ENCODE data around the gene FZR1. TPM values are rescaled to one million over a fixed set of nuclear protein-coding genes. Genes with fewer than 3 reads are reported as not detected.

FZR1 gene
- total and polyA plus RNA-seq, 2 of the 13 experiments (the other 11 are each of a cell fraction or from before 2014, with no cell fraction given): 29.0 to 30.8 TPM

- Histone ChIP-seq H3K4me2 (ENCODE audit: low read depth, low read length) (peak within 1 kb of the TSS; percentile 96), H3K79me2 (ENCODE audit: insufficient read depth, low read length) (peaks cover 14% of the 10 kb centered on the region), H3K9me3 (ENCODE audit: low read length) (no peaks in the 10 kb centered on the region), H3K4me1 (ENCODE audit: insufficient read depth, low read length) (peaks cover 57% of the 10 kb centered on the region), H3K4me3 (replicated peaks in 1 of 3; ENCODE audit: insufficient read depth in 1 of 3, low read depth in 2 of 3, low read length in 3 of 3) (peak within 1 kb of the TSS; percentile 85 to 95 (median 91)), H4K20me1 (ENCODE audit: insufficient read depth, low read length) (no peaks in the 10 kb centered on the region), H3K36me3 (replicated peaks in 1 of 2; ENCODE audit: control insufficient read depth in 1 of 2, insufficient read depth in 2 of 2, low read length in 2 of 2) (no peaks in the 10 kb centered on the region), H3K27ac (ENCODE audit: extremely low read length, insufficient read depth, low read length) (no peak within 1 kb of the TSS), H3K9ac (ENCODE audit: insufficient read depth, low read depth, low read length) (peak within 1 kb of the TSS; percentile 87), H2AFZ (ENCODE audit: low read length) (no peak within 1 kb of the TSS), H3K27me3 (ENCODE audit: control insufficient read depth in 1 of 2, insufficient read depth in 2 of 2, low read length in 2 of 2) (peaks cover 0 to 1% of the 10 kb centered on the region in 2 experiments; a peak in 1 of 5 replicates)
- CTCF ChIA-PET (ENCODE audit: low intra/inter-chr PET ratio, low total read pairs): no interaction called here
- intact Hi-C loops (cut with micrococcal nuclease; ENCODE audit: unreplicated experiment): no loop called here
- ATAC-seq (peak; percentile 92), DNase-seq (ENCODE audit: low spot score) (peak; percentile 80), FAIRE-seq (no peak)
- 1% methylated on average over 29 of the region's 81 CpGs for WGBS (ENCODE audit: low lambda C conversion rate)
- POLR2A ChIA-PET: interaction anchor here (0.7 to 2.3 kb wide), 5 partner anchors 13 to 77 kb away, joined by 3 to 6 read pairs (median 4); partner anchors contain the start of genes DOHH and SMIM24
- in situ Hi-C loops (cut with HindIII; ENCODE audit: extremely low pct_ligation_motif_present, low pct_unique_long_range_greater_than_20kb): no loop called here
- no TSS peak for BruUV-seq (replicated peaks)
- no peak for TF ChIP-seq CBX2 (IDR thresholded peaks at IDR 0.05; ENCODE audit: low read depth, low read length)
- TF ChIP-seq CBX2 (CRISPR knock-in tag; IDR thresholded peaks at IDR 0.05; ENCODE audit: low read depth): no peak
- no peak for TF ChIP-seq ZMAT5 (CRISPR knock-in tag; IDR thresholded peaks at IDR 0.05; ENCODE audit: borderline replicate concordance, low read depth)
- no peak for TF ChIP-seq NCOA5 (CRISPR knock-in tag; IDR thresholded peaks at IDR 0.05)
- TF ChIP-seq ZNF343 (CRISPR knock-in tag; IDR thresholded peaks at IDR 0.05): 0 out of 2 replicates have a peak, but pooled peaks have one; percentile 39
- TF ChIP-seq GRHL1 (CRISPR knock-in tag; conservative IDR thresholded peaks at IDR 0.05): no peak
- TF ChIP-seq SOX5 (CRISPR knock-in tag; IDR thresholded peaks at IDR 0.05; ENCODE audit: borderline replicate concordance): no peak
- TF ChIP-seq ZNF563 (CRISPR knock-in tag; IDR thresholded peaks at IDR 0.05): peak; percentile 67; the same call in 1 of the 2 replicates
- peak; percentile 58 for TF ChIP-seq SALL1 (CRISPR knock-in tag; IDR thresholded peaks at IDR 0.05)
- TF ChIP-seq HIVEP1 (CRISPR knock-in tag; IDR thresholded peaks at IDR 0.05): no peak
- no peak for TF ChIP-seq ZNF34 (CRISPR knock-in tag; IDR thresholded peaks at IDR 0.05; ENCODE audit: borderline replicate concordance)
- TF ChIP-seq EP300 (IDR thresholded peaks at IDR 0.05; ENCODE audit: low read depth in 2 of 2, low read length in 2 of 2): no peak
- no peak for TF ChIP-seq EP300 (CRISPR knock-in tag; IDR thresholded peaks at IDR 0.05; ENCODE audit: borderline replicate concordance)
- no peak for TF ChIP-seq KDM6A (CRISPR knock-in tag; IDR thresholded peaks at IDR 0.05; ENCODE audit: low read depth)
- TF ChIP-seq NONO (IDR thresholded peaks at IDR 0.05): no peak
- peak; percentile 74 for TF ChIP-seq NONO (CRISPR knock-in tag; conservative IDR thresholded peaks at IDR 0.05)
- TF ChIP-seq ZNF382 (CRISPR knock-in tag; IDR thresholded peaks at IDR 0.05; ENCODE audit: borderline replicate concordance): no peak
- no peak for TF ChIP-seq FOXM1 (CRISPR knock-in tag; IDR thresholded peaks at IDR 0.05)
- TF ChIP-seq, protein P1, sequence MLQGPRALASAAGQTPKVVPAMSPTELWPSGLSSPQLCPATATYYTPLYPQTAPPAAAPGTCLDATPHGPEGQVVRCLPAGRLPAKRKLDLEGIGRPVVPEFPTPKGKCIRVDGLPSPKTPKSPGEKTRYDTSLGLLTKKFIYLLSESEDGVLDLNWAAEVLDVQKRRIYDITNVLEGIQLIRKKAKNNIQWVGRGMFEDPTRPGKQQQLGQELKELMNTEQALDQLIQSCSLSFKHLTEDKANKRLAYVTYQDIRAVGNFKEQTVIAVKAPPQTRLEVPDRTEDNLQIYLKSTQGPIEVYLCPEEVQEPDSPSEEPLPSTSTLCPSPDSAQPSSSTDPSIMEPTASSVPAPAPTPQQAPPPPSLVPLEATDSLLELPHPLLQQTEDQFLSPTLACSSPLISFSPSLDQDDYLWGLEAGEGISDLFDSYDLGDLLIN (CRISPR knock-in tag; IDR thresholded peaks at IDR 0.05; ENCODE audit: borderline replicate concordance): 0 out of 2 replicates have a peak, but pooled peaks have one; percentile 28
- no peak for TF ChIP-seq NPAS2 (CRISPR knock-in tag; IDR thresholded peaks at IDR 0.05; ENCODE audit: borderline replicate concordance)
- TF ChIP-seq KLF12 (CRISPR knock-in tag; IDR thresholded peaks at IDR 0.05; ENCODE audit: borderline replicate concordance): peak; percentile 77; the same call in 1 of the 2 replicates
Observed at GRCh38 chr19:3557461-3558248, 51.5 kb downstream of the FZR1 start, which contains the start of gene MFSD12. Gene MFSD12 (minus strand): TSS chr19:3557586. CDS start chr19:3557403, 183 bp downstream.

All from HepG2 (cell line).